Measurements from ENCODE around the gene ALDOB.

The ALDOB gene

GRCh38 chr9:101435601-101436079 lies at the start of gene ALDOB:
ALDOB (minus strand) TSS chr9:101435774; CDS start chr9:101430887, 4,887 bp downstream.
- DNase-seq = no peak

- no peak for DNase-seq
Observed at GRCh38 chr9:101484046-101484445, 48.5 kb upstream of the ALDOB start.

- no peak for DNase-seq
Observed at GRCh38 chr9:101481261-101481660, 45.7 kb upstream of the ALDOB start.

GRCh38 chr9:101480386-101480785 lies 44.8 kb upstream of the ALDOB start:
- no peak for DNase-seq

- no peak for DNase-seq
Observed at GRCh38 chr9:101479338-101480030, 43.9 kb upstream of the ALDOB start.

GRCh38 chr9:101478906-101479305 lies 43.3 kb upstream of the ALDOB start:
- DNase-seq = no peak

- no peak for DNase-seq
Observed at GRCh38 chr9:101478444-101478843, 42.9 kb upstream of the ALDOB start.

- no peak for DNase-seq
Observed at GRCh38 chr9:101477736-101478135, 42.2 kb upstream of the ALDOB start.

GRCh38 chr9:101477214-101477613 lies 41.6 kb upstream of the ALDOB start:
- DNase-seq = no peak

- DNase-seq = no peak
Observed at GRCh38 chr9:101476576-101477208, 41.1 kb upstream of the ALDOB start.

GRCh38 chr9:101472891-101473290 lies 37.3 kb upstream of the ALDOB start:
- no peak for DNase-seq

GRCh38 chr9:101470929-101471328 lies 35.4 kb upstream of the ALDOB start:
- DNase-seq = no peak

- no peak for DNase-seq
Observed at GRCh38 chr9:101470021-101470420, 34.4 kb upstream of the ALDOB start.

- no peak for DNase-seq
Observed at GRCh38 chr9:101469026-101469425, 33.5 kb upstream of the ALDOB start.

- no peak for DNase-seq
Observed at GRCh38 chr9:101468116-101468515, 32.5 kb upstream of the ALDOB start.

GRCh38 chr9:101467690-101468089 lies 32.1 kb upstream of the ALDOB start:
- DNase-seq = no peak

GRCh38 chr9:101466863-101467262 lies 31.3 kb upstream of the ALDOB start:
- no peak for DNase-seq

GRCh38 chr9:101465326-101465915 lies 29.8 kb upstream of the ALDOB start:
- DNase-seq = no peak

- DNase-seq = no peak
Observed at GRCh38 chr9:101463397-101463796, 27.8 kb upstream of the ALDOB start.

- no peak for DNase-seq
Observed at GRCh38 chr9:101462558-101462957, 27.0 kb upstream of the ALDOB start.

- no peak for DNase-seq
Observed at GRCh38 chr9:101460965-101461364, 25.4 kb upstream of the ALDOB start.

GRCh38 chr9:101458963-101459631 lies 23.5 kb upstream of the ALDOB start:
- no peak for DNase-seq

- DNase-seq = no peak
Observed at GRCh38 chr9:101457003-101457402, 21.4 kb upstream of the ALDOB start.
